Lung (tissue), 12 donors: ENCODE data around the gene GPR141. TPM values are rescaled to one million over a fixed set of nuclear protein-coding genes. Genes with fewer than 3 reads are reported as not detected.

ENCODE experiments used
- ATAC-seq: fragments of 200-7000 bp; cut with Tn5 transposase; one replicate; pipeline ENCODE4 v1.9.1; 2020; ENCODE audit warnings: moderate number of reproducible peaks; ENCODE audit not compliant: insufficient read depth, low FRiP score
- DNase-seq, 3 donors: peaks; one replicate each; pipeline ENCODE4 v3.0.0-alpha.2; 2013 to 2017
- H3K27ac ChIP-seq, 2 donors: one replicate each; pipeline ENCODE4 v1.5.1; 2013; ENCODE audit warnings: mild to moderate bottlenecking in 2 of 2, moderate library complexity in 2 of 2, control low read depth in 1 of 2, inconsistent platforms in 1 of 2, low read depth in 1 of 2, low read length in 1 of 2
- H3K27me3 ChIP-seq, 3 donors: one replicate each; pipeline ENCODE4 v1.5.1; 2013; ENCODE audit warnings: low read length in 2 of 3; ENCODE audit not compliant: control insufficient read depth in 3 of 3, insufficient read depth in 3 of 3
- H3K36me3 ChIP-seq, 4 donors: one replicate each; pipeline ENCODE4 v1.5.1; 2013; ENCODE audit warnings: low read length in 4 of 4, mild to moderate bottlenecking in 1 of 4, moderate library complexity in 1 of 4; ENCODE audit not compliant: control insufficient read depth in 4 of 4, insufficient read depth in 4 of 4
- H3K4me1 ChIP-seq, 5 donors: one replicate each; pipeline ENCODE4 v1.5.1; 2013; ENCODE audit warnings: low read length in 5 of 5, mild to moderate bottlenecking in 2 of 5, moderate library complexity in 1 of 5; ENCODE audit not compliant: control insufficient read depth in 5 of 5, insufficient read depth in 5 of 5
- H3K4me3 ChIP-seq: one replicate; pipeline ENCODE4 v1.5.1; 2013; ENCODE audit warnings: mild to moderate bottlenecking, control low read depth, moderate library complexity
- H3K9ac ChIP-seq, 2 donors: one replicate each; pipeline ENCODE4 v1.5.1; 2013; ENCODE audit warnings: low read length in 2 of 2, control low read depth in 1 of 2; ENCODE audit not compliant: insufficient read depth in 1 of 2
- H3K9me3 ChIP-seq, 4 donors: one replicate each; pipeline ENCODE4 v1.5.1; 2013; ENCODE audit warnings: low read length in 3 of 4, mild to moderate bottlenecking in 1 of 4, moderate library complexity in 1 of 4; ENCODE audit not compliant: control insufficient read depth in 4 of 4, insufficient read depth in 3 of 4
- WGBS, 2 donors: extraction: QIAGEN DNeasy Blood & Tissue Kit; methylation state at CpG; one replicate each; pipeline ENCODE4 v1.1.7; 2013; 5-methylcytosine and 5-hydroxymethylcytosine counted together
- polyA plus RNA-seq, 2 donors: library from polyadenylated mRNA; stranded (reverse); fragments of 200-250 nt; gene quantifications; one replicate each; pipeline ENCODE4 v1.2.1, GENCODE V29; 2013
- total RNA-seq, 2 donors: library from RNA; depleted of rRNA in 1 of 2; stranded (reverse); fragments of >200 nt in 1 of 2; gene quantifications; one replicate each; pipeline ENCODE4 v1.2.1, GENCODE V29; 2014 to 2021
- TF ChIP-seq, protein P1 (sequence below): IDR thresholded peaks from 2 replicates; pipeline ENCODE4 v1.5.1; 2012; ENCODE audit warnings: mild to moderate bottlenecking; ENCODE audit errors: control extremely low read depth, extremely low read depth
- donor health status: control.
- donor health status: control.
- donor health status: Bipolar disorder and iron deficiency.
- donor health status: healthy.
- donor health status: DM: yes; HTN: yes; CAD: no.

The GPR141 gene
- total and polyA plus RNA-seq, 4 donors: 0.39 to 8.7 (median 4.7) TPM

DNA sequence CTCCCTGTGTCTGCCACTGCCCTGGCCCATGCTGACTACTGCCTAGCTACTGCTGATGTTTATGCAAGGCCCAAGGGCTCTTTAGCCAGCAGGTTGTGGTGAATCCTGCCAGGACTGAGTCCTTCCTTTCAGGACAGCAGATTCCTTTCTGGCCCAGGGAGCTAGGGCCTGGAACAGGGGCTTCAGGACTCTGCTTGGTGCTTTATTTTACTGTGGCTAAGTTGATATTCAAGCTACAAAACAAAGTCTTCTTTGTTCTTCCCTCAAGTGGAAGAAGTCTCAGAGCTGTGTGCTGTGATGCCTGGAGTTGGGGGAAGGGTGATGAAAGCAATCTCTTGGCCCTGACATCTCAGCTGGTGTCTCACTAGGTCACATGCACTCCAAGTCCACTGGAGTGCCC is 98.6 kb downstream of the GPR141 start:
- no peaks in the 10 kb centered on the region for H3K4me1 ChIP-seq
- H3K27me3 ChIP-seq: no peaks in the 10 kb centered on the region
- H3K4me3 ChIP-seq: no peak overlapping the region
- H3K36me3 ChIP-seq: no peaks in the 10 kb centered on the region
- no peak overlapping the region for H3K27ac ChIP-seq
- TF ChIP-seq, protein P1, sequence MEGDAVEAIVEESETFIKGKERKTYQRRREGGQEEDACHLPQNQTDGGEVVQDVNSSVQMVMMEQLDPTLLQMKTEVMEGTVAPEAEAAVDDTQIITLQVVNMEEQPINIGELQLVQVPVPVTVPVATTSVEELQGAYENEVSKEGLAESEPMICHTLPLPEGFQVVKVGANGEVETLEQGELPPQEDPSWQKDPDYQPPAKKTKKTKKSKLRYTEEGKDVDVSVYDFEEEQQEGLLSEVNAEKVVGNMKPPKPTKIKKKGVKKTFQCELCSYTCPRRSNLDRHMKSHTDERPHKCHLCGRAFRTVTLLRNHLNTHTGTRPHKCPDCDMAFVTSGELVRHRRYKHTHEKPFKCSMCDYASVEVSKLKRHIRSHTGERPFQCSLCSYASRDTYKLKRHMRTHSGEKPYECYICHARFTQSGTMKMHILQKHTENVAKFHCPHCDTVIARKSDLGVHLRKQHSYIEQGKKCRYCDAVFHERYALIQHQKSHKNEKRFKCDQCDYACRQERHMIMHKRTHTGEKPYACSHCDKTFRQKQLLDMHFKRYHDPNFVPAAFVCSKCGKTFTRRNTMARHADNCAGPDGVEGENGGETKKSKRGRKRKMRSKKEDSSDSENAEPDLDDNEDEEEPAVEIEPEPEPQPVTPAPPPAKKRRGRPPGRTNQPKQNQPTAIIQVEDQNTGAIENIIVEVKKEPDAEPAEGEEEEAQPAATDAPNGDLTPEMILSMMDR: no peak
- no peak overlapping the region for H3K9ac ChIP-seq
- H3K9me3 ChIP-seq: peaks cover 0 to 3% (median 0%) of the 10 kb centered on the region in 4 donors
- ATAC-seq (no peak), DNase-seq (no peak)

- Histone ChIP-seq H3K4me1 (no peaks in the 10 kb centered on the region), H3K36me3 (no peaks in the 10 kb centered on the region), H3K27me3 (no peaks in the 10 kb centered on the region), H3K27ac (no peak overlapping the region), H3K9me3 (no peaks in the 10 kb centered on the region), H3K9ac (no peak overlapping the region), H3K4me3 (no peak overlapping the region)
- TF ChIP-seq, protein P1: no peak
- DNase-seq (no peak), ATAC-seq (no peak)
- WGBS, 2 donors: 76 to 98% methylated on average over 3 of the region's 3 CpGs
These were observed 100.4 kb downstream of the GPR141 start for GRCh38 chr7:37784015-37784414.

GRCh38 chr7:37786741-37787569 is 103.4 kb downstream of the GPR141 start:
- H3K27ac ChIP-seq: no peak overlapping the region
- no peaks in the 10 kb centered on the region for H3K9me3 ChIP-seq
- TF ChIP-seq, protein P1: no peak
- H3K9ac ChIP-seq: no peak overlapping the region
- DNase-seq (no peak), ATAC-seq (no peak)
- H3K4me3 ChIP-seq: no peak overlapping the region
- H3K27me3 ChIP-seq: no peaks in the 10 kb centered on the region
- H3K4me1 ChIP-seq: no peaks in the 10 kb centered on the region
- WGBS, 2 donors: 46 to 57% methylated on average over 6 of the region's 6 CpGs
- no peaks in the 10 kb centered on the region for H3K36me3 ChIP-seq

Other genes with a start within 250 kb of the GPR141 start
- 100 to 1,000 TPM in 1 of 2 donors, 10 to 100 TPM in 1; 51.6 to 183 TPM for gene ELMO1, start 234.9 kb upstream of the GPR141 start, total RNA-seq
- 10 to 100 TPM; 10.1 to 17.2 TPM for gene ELMO1, start 234.9 kb upstream of the GPR141 start, polyA plus RNA-seq
- gene NME8, start 164.8 kb downstream of the GPR141 start, total RNA-seq: under 1 TPM; 0.28 to 0.77 TPM
- gene NME8, start 164.8 kb downstream of the GPR141 start, polyA plus RNA-seq: 1 to 10 TPM in 1 of 2 donors, under 1 TPM in 1; 0.65 to 1.8 TPM
- gene SFRP4, start 233.1 kb downstream of the GPR141 start, total RNA-seq: 1 to 10 TPM; 2.5 to 5.3 TPM
- 1 to 10 TPM; 3.2 to 3.5 TPM for gene SFRP4, start 233.1 kb downstream of the GPR141 start, polyA plus RNA-seq
- 10 to 100 TPM; 65.2 to 93.2 TPM for gene EPDR1, start 236.9 kb downstream of the GPR141 start, total RNA-seq
- gene EPDR1, start 236.9 kb downstream of the GPR141 start, polyA plus RNA-seq: 10 to 100 TPM; 22.5 to 33.0 TPM